Measurements from ENCODE around the gene GPC6. TPM values are rescaled to one million over a fixed set of nuclear protein-coding genes. Genes with fewer than 3 reads are reported as not detected.

GPC6 gene
- total RNA-seq, 1 experiment from 2014 or later: 0.22 TPM

DNA sequence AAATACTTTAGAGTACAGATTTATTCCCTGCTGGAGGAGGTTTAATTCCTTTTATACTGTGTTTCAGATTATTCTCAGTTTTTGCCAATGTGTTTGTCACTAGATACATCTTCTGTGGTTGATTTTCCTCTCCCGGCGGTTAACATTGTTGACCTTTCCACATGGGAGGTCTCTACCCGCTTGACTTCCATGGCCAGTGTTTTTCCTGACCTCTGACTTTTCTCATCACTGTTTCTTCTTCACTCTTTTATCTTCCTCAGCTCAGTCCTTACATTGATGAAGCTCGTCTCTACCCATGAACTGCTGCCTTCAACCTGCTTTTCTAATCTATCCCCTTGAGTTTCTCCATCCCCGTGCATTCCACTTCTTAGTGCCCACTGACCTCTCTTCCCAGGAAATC, 517.4 kb downstream of the GPC6 start:
- no peaks in the 10 kb centered on the region for H3K4me1 ChIP-seq (ENCODE audit: control insufficient read depth in 1 of 2, insufficient read depth in 2 of 2, low read length in 2 of 2)
- H3K36me3 ChIP-seq (ENCODE audit: control insufficient read depth in 1 of 2, insufficient read depth in 2 of 2, low read length in 2 of 2): no peaks in the 10 kb centered on the region
- H3K4me2 ChIP-seq (ENCODE audit: low read length): no peak overlapping the region
- no peak overlapping the region for H2AFZ ChIP-seq (ENCODE audit: low read depth, low read length, poor library complexity, severe bottlenecking)
- no peaks in the 10 kb centered on the region for H4K20me1 ChIP-seq (ENCODE audit: insufficient read depth)
- H3K4me3 ChIP-seq (replicated peaks in 1 of 2; ENCODE audit: low read depth in 1 of 2, low read length in 2 of 2): no peak overlapping the region
- no peaks in the 10 kb centered on the region for H3K27me3 ChIP-seq (ENCODE audit: insufficient read depth, low read length)
- no TSS peak for BruUV-seq (replicated peaks)
- H3K27ac ChIP-seq (ENCODE audit: low read depth, low read length): no peak overlapping the region
- POLR2A ChIA-PET: no interaction called here
- H3K9me3 ChIP-seq (ENCODE audit: control insufficient read depth in 1 of 2, insufficient read depth in 1 of 2, low read depth in 1 of 2, low read length in 2 of 2): peaks cover 17 to 24% of the 10 kb centered on the region in 2 experiments; a peak in 2 of 4 replicates
- RAD21 ChIA-PET (ENCODE audit: low non-redundant PET in 1 of 2, low total read pairs in 2 of 2, uncharacterized antibody in 2 of 2, unreplicated experiment in 2 of 2): no interaction called here
- ATAC-seq (no peak), DNase-seq (ENCODE audit: low read depth, low spot score) (no peak)
- TF ChIP-seq SP1 (IDR thresholded peaks at IDR 0.05; ENCODE audit: low read depth) (no peak), EZH2phosphoT487 (IDR thresholded peaks at IDR 0.05; ENCODE audit: borderline replicate concordance) (no peak), ATF3 (IDR thresholded peaks at IDR 0.05) (no peak), ELF1 (IDR thresholded peaks at IDR 0.05; ENCODE audit: borderline replicate concordance, low read depth) (no peak), ZFX (IDR thresholded peaks at IDR 0.05) (no peak), ZBTB33 (IDR thresholded peaks at IDR 0.05; ENCODE audit: extremely low read depth, insufficient replicate concordance, low read length) (no peak), EZH2 (IDR thresholded peaks at IDR 0.05) (no peak), POLR2A (IDR thresholded peaks at IDR 0.05; ENCODE audit: borderline replicate concordance, extremely low read depth, insufficient read depth, insufficient read length) (no peak), CEBPB (IDR thresholded peaks at IDR 0.05; ENCODE audit: low read depth) (no peak), EGR1 (IDR thresholded peaks at IDR 0.05; ENCODE audit: low read depth) (no peak), SRF (IDR thresholded peaks at IDR 0.05; ENCODE audit: low read depth) (no peak), JUND (IDR thresholded peaks at IDR 0.05) (no peak), RAD21 (IDR thresholded peaks at IDR 0.05; ENCODE audit: low read depth) (no peak), ZNF274 (IDR thresholded peaks at IDR 0.05; ENCODE audit: low read depth, low read length) (no peak)
- TF ChIP-seq, protein P1, sequence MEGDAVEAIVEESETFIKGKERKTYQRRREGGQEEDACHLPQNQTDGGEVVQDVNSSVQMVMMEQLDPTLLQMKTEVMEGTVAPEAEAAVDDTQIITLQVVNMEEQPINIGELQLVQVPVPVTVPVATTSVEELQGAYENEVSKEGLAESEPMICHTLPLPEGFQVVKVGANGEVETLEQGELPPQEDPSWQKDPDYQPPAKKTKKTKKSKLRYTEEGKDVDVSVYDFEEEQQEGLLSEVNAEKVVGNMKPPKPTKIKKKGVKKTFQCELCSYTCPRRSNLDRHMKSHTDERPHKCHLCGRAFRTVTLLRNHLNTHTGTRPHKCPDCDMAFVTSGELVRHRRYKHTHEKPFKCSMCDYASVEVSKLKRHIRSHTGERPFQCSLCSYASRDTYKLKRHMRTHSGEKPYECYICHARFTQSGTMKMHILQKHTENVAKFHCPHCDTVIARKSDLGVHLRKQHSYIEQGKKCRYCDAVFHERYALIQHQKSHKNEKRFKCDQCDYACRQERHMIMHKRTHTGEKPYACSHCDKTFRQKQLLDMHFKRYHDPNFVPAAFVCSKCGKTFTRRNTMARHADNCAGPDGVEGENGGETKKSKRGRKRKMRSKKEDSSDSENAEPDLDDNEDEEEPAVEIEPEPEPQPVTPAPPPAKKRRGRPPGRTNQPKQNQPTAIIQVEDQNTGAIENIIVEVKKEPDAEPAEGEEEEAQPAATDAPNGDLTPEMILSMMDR (IDR thresholded peaks at IDR 0.05 in 2 of 3, conservative IDR thresholded peaks at IDR 0.05 in 1 of 3; ENCODE audit: borderline replicate concordance in 1 of 3, insufficient read depth in 1 of 3, low read depth in 2 of 3, low read length in 2 of 3): no peak
- TF ChIP-seq, protein P2, sequence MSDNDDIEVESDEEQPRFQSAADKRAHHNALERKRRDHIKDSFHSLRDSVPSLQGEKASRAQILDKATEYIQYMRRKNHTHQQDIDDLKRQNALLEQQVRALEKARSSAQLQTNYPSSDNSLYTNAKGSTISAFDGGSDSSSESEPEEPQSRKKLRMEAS (IDR thresholded peaks at IDR 0.05): no peak
- H3K9me2 ChIP-seq (ENCODE audit: insufficient read depth): no peaks in the 10 kb centered on the region
- H3K9ac ChIP-seq (ENCODE audit: low read length): no peak overlapping the region
- intact Hi-C loops (cut with micrococcal nuclease): no loop called here
- H3K79me2 ChIP-seq (ENCODE audit: insufficient read depth, low read length): no peaks in the 10 kb centered on the region
- CTCF ChIA-PET: no interaction called here
